Activated T-cell treated with anti-CD3 and anti-CD28 coated beads for 24 hours (primary cell): Measurements from ENCODE around the gene TNKS1BP1.
"Not testable (repeated sequence)": the region's sequence is repeated elsewhere in the genome, so short reads cannot be mapped to it uniquely, and the experiment has no call there.

Experiments used
- DNase-seq: peaks from one replicate; pipeline ENCODE4 v3.0.0-alpha.2; 2020; ENCODE audit warnings: low read depth

The TNKS1BP1 gene

GRCh38 chr11:57353446-57353845 is 28.7 kb upstream of the TNKS1BP1 start:
- DNase-seq: no peak

DNA sequence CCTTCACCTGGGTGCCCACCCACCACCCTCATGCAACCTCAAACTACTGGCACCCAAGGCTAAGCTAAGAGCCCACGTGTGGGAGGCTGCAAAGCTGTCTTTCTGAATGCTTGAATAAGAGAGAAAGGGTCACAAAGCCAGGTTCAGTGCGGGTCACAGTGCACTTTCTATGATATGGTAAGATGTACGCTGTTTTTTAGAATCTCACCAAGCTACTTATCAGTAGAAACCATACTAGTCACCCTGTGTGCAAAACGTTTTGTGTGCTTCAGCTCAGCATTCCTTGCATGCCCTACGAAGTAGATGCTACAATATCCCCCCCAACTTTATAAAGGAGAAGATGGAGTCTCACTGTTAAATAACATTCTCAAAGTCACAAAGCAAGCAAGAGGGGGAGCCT is 28.3 kb upstream of the TNKS1BP1 start:
- no peak for DNase-seq

GRCh38 chr11:57349491-57350274 is 24.9 kb upstream of the TNKS1BP1 start:
- DNase-seq: peak; percentile 44

DNA sequence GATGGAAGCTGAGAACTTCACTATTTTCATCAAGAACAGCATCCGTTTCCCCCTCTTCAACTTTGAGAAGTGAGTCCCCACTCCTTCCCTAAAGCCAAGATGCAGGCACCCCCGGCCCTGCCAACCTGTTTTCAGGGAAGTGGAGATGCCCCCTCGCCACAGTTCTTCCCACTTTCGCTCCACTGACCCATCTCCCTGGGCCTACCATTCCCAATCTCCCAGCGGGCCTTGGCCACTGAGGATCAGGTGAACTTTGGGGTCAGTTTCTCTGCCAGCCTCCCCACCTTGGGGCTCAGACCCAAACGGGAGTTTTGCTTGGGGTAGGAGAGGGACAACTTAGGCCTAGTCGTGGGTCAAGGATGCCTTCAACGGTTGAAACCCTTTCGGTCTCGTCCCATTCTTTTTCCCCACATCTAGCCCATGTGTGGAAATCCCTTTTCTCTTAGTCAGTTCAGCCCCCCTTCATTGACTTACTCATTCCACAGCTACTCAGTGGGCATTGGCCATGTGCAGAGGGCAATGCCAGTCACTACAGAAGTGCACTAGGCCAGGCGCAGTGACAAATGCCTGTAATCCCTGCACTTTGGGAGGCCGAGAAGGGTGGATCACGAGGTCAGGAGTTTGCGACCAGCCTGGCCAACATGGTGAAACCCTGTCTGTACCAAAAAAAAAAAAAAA is 24.0 kb upstream of the TNKS1BP1 start:
- DNase-seq: no peak

DNA sequence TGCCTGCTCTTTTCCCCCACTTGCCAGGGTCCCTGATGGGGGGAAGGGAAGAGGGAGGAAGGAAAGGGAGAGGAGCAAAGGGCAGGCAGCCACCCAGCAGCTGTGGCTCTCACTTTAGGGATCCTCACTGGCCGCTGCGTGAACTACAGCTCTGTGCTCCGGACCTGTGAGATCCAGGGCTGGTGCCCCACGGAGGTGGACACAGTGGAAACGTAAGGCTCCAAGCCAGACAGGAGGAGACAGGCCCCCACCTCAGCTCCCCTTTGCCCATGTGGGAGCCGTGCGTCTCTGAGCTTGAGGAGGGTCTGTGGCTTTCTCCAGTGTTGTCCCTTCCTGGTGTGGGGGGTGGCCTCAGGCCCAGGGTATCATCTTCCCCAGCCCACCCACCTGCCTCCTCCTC is 23.3 kb upstream of the TNKS1BP1 start:
- no peak for DNase-seq

GRCh38 chr11:57347336-57347735 is 22.6 kb upstream of the TNKS1BP1 start:
- DNase-seq: no peak

- peak; percentile 63 for DNase-seq
Measured at GRCh38 chr11:57345555-57346211, 20.9 kb upstream of the TNKS1BP1 start.

DNA sequence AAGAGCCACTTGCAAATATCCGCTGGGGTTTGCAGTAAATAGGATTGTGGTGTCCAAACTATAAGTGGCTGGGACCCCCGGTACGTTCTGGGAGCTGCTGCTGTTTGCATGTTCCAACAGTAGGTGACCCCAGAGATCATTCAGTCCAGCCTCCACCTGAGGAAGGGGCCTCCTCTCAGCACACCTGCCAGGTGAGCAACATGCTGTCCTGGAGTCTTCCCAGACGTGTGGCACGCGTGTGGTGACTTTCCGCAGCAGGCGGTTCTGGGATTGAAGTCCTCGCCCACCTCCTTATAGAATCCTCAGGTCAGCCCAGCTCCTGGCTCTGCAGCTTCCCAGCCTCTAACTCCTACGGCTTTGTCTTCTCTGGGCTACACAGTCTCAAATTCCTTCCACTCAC is 20.1 kb upstream of the TNKS1BP1 start:
- no peak for DNase-seq

GRCh38 chr11:57343825-57344224 is 19.1 kb upstream of the TNKS1BP1 start:
- no peak for DNase-seq

DNA sequence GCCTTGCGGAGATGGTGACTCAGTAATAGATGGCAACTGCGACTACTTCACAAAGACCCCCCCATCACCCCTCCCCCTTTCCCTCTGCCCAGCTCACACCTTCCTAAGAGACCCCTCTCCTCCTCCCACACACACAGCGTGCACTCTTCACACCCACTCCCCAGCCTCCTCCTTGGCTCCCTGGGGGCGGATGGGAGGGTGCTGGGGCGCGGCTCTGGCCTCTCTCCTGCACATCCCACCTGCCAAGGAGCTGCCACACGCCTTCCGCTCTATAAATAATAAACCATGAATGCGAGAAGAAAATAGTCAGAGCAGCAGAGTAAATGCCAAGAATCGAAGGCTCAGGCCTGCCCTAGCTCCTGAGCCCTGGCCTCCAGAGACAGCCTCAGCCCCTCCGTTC is 17.9 kb upstream of the TNKS1BP1 start:
- no peak for DNase-seq

DNA sequence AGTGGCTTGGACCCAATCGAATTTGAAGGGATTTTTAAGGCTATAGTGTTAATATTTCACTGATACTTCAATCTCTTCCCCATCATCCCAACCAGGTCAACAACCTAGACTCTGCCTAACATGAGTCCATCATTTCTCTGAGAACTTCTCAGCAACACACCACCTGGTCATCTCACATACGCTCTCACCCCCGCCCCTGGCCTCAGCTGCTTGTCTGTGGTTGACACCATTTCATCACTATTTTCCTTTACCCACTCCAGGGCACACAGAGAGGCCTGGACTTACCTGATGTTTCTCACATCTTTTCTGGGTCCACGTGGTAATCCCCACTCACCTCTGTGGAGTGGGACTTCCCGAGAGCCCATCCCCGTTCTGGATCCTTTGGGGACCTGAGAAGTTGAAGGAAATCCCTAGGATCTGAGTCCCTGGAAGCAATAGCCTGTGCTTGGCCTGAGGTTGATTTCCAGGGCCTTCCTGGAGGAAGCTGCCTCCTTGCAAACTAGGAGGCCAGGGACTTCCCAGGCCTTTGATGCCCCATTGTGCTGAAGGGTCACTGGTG is 16.6 kb upstream of the TNKS1BP1 start:
- no peak for DNase-seq

GRCh38 chr11:57340039-57340615 is 15.4 kb upstream of the TNKS1BP1 start:
- DNase-seq: no peak

- DNase-seq: no peak
Measured at GRCh38 chr11:57339328-57339727, 14.6 kb upstream of the TNKS1BP1 start.

DNA sequence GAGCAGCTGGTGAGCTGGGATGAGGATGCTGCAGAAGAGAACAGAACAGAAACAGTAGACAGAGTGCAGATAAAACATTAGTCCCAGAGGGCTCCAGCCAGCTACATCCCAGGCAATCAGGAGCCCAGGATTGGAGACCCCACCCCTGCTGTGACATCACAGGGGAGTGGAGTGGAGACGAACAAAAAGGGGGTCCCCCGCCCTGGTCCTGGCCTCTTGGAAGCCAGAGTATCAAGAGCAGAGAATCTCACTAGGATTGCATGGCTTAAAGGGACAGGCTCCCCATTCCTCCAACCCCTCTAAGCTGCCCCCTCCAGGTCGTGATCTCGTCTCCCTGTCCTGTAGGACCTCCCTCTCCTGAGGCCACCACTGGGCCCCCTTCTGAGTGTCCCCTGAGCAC is 13.4 kb upstream of the TNKS1BP1 start, which contains the start of gene P2RX3:
TSS of gene P2RX3 (plus strand) at position 211 of the 400 bp plus-strand sequence. CDS start 199 bp downstream, outside the sequence.
- DNase-seq: no peak

DNA sequence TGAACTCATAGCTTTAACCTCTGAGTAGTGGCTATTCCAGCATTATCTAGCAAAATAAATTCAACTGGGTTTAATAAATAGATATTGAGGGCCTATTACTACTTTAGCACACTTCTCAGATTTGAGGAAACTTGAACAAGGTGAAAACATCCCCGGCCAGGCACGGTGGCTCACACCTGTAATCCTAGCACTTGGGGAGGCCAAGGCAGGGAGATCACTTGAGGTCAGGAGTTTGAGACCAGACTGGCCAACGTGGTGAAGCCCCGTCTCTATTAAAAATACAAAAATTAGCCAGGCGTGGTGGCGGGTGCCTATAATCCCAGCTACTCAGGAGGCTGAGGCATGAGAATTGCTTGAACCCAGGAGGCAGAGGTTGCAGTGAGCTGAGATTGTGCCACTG is 12.1 kb upstream of the TNKS1BP1 start:
- not testable (repeated sequence) for DNase-seq

- no peak for DNase-seq
Measured at GRCh38 chr11:57336111-57336666, 11.4 kb upstream of the TNKS1BP1 start.

DNA sequence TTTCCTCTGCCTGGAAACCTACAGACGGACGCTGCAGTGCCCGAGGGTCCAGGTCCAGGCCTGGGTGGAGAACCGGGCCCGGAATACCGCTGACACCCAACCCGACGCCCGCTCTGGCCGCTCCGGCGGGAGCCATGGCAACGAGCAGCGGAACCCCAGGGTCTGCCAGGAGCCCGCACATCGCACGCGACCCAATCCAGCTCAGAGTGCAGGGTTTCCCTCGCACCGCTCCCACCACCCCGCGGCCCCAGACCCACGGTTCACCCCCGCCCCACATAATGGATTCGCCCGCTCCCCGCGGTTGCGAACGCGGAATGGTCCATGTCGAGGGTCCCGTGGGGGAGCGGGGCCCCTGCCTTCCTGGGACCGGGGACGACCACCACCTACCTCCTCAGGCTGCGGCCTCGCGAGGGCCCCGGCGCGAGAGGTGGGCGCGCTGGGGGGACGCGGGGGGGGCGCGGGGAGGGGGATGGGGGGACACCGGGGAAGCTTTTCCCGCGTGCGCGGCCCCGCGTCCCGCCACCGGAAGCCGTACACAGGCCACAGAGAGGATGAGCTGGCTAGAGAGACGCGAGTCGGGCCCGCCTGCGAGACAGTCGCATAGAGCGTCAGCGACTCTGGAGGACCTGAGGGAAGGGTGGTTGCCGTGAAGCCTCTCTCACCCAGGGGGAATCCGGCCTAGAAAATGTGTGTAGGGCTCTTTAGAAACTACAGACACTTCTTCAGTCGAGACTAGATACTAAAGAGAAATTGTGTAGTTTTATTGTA is 10.8 kb upstream of the TNKS1BP1 start, which contains the start of gene SSRP1:
TSS of gene SSRP1 (minus strand) at position 550 of the 768 bp plus-strand sequence. CDS start 771 bp downstream, outside the sequence.
- peak; percentile 84 for DNase-seq

GRCh38 chr11:57335023-57335342 is 10.2 kb upstream of the TNKS1BP1 start:
- no peak for DNase-seq

GRCh38 chr11:57332694-57333440 is 8.1 kb upstream of the TNKS1BP1 start:
- DNase-seq: no peak

GRCh38 chr11:57331720-57332119 is 7.0 kb upstream of the TNKS1BP1 start:
- no peak for DNase-seq
